NCI-H524 (cell line): ENCODE results near the gene PPP6R3.

Experiments
- DNase-seq, 2 experiments: peaks; one replicate each; lab custom pipeline; 2025; lab: John Stamatoyannopoulos, UW

Gene PPP6R3, protein sequence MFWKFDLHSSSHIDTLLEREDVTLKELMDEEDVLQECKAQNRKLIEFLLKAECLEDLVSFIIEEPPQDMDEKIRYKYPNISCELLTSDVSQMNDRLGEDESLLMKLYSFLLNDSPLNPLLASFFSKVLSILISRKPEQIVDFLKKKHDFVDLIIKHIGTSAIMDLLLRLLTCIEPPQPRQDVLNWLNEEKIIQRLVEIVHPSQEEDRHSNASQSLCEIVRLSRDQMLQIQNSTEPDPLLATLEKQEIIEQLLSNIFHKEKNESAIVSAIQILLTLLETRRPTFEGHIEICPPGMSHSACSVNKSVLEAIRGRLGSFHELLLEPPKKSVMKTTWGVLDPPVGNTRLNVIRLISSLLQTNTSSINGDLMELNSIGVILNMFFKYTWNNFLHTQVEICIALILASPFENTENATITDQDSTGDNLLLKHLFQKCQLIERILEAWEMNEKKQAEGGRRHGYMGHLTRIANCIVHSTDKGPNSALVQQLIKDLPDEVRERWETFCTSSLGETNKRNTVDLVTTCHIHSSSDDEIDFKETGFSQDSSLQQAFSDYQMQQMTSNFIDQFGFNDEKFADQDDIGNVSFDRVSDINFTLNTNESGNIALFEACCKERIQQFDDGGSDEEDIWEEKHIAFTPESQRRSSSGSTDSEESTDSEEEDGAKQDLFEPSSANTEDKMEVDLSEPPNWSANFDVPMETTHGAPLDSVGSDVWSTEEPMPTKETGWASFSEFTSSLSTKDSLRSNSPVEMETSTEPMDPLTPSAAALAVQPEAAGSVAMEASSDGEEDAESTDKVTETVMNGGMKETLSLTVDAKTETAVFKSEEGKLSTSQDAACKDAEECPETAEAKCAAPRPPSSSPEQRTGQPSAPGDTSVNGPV

DNA sequence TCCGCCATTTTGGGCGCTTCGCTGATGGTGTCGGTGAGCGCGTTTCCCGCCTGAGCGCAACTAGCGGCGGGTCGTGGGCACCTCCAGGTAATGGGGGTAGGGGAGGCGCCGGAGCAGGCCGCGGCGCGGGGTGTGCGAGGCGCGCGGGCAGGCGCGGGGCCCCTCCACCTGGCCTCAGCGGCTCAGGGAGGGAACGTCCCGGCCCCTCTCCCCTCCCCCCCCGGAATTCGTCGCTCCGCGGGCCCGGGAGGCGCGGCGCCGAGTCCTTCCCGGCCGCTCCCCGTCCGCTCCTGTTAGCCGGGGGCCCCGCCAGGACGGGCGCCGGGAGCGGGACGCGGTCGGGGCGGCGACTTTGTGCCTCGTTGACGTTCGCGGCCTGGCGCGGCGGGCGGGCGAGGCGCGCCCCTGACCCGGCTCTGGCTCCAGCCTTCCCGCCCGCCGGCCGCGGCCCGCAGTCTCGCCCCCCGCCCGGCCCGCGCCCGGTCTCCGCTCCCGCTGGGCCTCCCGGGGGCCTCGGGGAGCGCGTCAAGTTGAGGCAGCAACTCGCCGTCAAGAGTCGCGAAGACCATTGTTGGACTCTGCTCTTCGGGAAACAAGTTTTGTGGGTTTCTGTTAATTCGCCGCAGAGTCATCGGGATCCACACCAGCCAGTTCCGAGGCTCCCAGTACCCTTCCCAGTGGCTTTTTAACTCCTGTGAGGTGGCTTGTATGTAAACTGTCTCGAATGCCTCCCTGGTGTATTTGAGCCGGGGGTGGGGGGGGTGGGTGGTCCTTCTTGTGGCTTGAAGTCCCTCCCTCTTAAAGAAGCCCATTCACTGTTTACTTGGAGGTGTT is at the start of gene PPP6R3:
PPP6R3 (plus strand) TSS at position 12 of the 834 bp plus-strand sequence. CDS start 76,913 bp downstream, outside the sequence.
- DNase-seq = peak in 1 of 2 experiments; percentile 14

DNA sequence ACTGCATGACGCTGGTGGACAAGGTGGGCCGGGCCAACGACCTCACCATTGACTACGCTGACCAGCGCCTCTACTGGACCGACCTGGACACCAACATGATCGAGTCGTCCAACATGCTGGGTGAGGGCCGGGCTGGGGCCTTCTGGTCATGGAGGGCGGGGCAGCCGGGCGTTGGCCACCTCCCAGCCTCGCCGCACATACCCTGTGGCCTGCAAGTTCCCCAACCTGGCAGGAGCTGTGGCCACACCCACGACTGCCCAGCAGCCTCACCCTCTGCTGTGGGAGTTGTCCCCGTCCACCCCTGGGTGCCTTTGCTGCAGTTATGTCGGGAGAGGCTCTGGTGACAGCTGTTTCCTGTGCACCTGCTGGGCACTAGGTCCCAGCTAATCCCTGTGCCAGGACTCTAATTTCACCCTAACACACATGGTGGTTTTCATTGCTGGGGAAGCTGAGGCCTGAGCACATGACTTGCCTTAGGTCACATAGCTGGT is 49.0 kb upstream of the PPP6R3 start:
- peak in 1 of 2 experiments; percentile 22 for DNase-seq

DNA sequence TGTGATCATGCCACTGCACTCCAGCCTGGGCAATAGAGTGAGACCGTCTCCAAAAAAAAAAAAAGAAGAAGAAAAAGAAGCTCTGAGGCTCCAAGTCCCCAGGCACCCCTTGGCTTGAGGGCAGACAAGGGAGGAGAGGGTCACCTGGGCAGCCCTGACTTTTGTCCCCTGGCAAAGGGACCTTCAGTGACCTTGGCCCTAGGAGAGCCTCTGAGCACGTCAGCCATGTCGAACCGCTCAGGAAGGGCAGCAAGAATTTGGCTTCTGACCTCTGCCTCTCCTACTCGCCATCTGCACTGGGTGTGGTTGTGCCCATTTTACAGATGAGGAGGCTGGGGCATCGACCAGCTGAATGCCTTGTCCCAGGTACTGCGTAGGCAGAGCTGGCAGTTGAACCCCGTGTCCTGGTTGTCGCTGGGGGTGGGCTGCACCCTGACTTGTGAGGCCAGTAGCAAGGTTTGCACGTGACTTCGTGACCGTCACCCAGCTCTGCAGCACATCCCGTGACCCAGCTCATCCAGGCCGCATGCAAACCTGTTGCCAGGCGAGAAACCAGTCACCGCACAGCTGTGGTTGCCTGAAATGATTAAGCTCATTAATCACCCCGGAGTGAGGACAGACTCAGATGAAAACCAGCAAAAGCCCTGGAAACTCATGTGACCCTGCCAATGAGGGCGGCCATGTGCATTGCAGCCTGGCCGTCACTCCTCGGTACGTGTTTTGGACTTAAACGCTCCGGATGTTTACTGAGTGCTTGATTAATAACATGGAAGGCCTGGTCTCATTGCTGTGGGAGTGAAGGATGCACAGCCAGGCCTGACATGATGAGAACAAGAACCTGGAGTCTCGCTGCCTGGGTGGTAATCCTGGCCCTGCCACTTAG is 47.7 kb upstream of the PPP6R3 start:
- DNase-seq = no peak

DNA sequence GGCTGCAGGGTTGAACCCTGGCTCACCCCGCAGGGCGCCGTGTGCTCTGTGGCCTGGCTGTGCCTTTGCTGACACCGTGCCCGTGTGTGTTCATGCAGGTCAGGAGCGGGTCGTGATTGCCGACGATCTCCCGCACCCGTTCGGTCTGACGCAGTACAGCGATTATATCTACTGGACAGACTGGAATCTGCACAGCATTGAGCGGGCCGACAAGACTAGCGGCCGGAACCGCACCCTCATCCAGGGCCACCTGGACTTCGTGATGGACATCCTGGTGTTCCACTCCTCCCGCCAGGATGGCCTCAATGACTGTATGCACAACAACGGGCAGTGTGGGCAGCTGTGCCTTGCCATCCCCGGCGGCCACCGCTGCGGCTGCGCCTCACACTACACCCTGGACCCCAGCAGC is 47.0 kb upstream of the PPP6R3 start:
- no peak for DNase-seq

DNA sequence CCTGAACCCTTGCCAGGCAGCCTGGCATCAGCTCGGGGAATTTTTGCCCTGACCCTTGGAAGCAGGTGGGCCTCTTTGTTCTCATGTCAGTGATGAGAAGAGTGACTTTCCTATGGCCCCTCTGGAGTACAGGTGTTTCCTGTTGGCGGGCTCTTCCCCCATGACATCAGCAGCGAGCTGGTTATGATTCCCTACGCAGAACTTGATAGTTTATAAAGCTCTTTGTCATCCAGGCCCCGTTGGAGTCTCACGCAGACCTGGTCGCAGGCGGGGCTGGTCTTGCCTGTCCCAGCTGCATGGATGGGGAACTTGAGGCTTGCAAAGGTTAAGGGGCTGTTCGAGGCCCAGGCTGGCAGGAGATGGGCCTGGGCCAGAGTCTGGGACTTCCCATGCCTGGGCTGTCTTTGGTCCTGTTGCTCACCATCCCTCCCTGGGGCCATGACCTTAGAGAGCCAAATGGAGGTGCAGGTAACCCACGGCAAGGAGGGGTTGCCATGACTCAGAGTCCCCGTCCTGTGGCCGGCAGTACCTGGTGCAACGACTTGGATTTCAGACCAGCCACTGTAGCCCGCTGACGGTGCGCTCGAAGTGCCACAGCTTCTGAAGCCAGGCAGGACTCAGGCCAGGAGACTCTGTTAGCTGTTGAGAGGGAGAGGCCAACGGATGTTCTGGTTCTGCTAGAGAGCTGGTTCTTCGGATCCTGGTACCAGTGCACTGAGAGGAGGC is 45.9 kb upstream of the PPP6R3 start:
- DNase-seq = no peak

DNA sequence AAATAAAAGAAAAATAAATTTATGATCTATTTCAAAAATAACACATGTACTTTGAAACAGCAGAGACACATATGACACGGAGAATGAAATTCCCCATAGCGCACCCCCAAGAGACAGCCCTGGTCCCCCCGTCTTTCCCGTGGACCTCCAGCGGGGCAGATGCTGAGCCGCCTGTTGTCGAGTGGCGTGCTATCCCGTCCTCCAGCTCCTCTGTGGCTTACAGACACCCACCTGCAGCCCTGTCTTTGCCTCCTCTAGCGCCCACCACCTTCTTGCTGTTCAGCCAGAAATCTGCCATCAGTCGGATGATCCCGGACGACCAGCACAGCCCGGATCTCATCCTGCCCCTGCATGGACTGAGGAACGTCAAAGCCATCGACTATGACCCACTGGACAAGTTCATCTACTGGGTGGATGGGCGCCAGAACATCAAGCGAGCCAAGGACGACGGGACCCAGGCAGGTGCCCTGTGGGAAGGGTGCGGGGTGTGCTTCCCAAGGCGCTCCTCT is 44.4 kb upstream of the PPP6R3 start:
- DNase-seq = no peak

DNA sequence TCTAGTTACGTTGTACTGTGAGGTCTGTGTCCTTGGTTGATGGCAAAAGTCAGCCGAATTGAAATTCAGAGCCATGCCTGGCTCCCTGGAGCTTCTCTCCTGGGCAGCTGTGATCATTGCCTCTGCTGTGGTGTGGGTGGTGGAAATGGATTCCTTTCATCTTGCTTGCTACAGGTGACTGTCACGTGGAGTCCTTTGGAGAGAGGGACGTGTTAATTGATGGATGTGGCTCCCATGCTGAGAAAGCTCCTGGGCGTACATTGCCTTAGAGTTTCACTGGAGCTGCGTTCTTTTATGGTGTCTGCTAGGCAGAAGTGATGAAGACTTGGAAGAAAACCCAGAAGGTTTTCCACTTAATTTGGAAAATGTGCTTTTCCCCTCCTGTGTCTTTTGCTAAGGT is 41.9 kb upstream of the PPP6R3 start:
- DNase-seq = no peak

DNA sequence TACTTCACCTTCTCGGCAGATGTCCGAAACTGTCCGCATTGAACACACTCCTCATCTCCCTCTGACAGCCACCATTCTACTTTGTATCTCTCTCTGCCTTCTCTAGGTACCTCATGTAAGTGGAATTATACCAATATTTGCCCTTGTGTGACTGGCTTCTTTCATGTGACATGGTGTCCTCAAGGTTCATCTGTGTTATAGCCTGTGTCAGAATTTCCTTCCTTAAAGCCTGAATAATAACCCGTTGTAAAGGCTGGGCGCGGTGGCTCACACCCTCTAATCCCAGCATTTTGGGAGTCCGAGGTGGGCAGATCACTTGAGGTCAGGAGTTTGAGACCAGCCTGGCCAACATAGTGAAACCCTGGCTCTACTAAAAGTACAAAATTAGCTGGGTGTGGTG is 40.4 kb upstream of the PPP6R3 start:
- no peak for DNase-seq

DNA sequence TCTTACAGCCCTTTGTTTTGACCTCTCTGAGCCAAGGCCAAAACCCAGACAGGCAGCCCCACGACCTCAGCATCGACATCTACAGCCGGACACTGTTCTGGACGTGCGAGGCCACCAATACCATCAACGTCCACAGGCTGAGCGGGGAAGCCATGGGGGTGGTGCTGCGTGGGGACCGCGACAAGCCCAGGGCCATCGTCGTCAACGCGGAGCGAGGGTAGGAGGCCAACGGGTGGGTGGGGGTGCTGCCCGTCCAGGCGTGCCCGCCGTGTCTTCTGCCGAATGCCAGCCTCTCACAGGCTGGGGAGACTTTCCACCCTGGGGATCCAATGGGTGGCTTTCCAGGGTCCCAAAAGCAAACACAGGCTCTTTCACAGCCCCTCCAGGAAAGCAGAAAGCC is 37.1 kb upstream of the PPP6R3 start:
- no peak for DNase-seq

DNA sequence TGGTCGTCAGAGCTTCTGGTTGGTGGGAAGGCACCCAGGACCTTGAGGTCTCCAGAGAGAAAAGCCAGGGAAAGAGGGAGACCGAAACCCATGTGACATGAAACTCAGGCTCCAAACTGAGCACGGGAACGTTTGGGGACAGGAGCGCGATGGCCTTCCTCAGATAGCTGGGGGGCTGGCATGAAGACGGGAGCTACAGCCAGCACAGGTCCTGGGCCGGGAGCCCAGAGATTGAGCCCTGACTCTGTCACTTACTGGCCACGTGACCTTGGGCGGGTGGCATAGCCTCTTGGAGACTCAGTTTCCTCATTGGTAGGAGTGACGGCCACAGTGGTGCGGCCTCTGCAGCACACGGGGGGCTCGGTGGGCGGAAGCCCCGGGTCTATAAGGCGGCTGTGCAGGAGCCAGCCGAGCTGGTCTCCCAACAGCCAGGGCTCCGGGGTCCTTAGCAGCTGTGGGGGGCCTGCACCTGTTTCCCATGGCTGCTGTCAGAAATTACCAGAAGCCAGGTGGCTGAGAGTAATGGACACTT is 36.4 kb upstream of the PPP6R3 start:
- DNase-seq = no peak

DNA sequence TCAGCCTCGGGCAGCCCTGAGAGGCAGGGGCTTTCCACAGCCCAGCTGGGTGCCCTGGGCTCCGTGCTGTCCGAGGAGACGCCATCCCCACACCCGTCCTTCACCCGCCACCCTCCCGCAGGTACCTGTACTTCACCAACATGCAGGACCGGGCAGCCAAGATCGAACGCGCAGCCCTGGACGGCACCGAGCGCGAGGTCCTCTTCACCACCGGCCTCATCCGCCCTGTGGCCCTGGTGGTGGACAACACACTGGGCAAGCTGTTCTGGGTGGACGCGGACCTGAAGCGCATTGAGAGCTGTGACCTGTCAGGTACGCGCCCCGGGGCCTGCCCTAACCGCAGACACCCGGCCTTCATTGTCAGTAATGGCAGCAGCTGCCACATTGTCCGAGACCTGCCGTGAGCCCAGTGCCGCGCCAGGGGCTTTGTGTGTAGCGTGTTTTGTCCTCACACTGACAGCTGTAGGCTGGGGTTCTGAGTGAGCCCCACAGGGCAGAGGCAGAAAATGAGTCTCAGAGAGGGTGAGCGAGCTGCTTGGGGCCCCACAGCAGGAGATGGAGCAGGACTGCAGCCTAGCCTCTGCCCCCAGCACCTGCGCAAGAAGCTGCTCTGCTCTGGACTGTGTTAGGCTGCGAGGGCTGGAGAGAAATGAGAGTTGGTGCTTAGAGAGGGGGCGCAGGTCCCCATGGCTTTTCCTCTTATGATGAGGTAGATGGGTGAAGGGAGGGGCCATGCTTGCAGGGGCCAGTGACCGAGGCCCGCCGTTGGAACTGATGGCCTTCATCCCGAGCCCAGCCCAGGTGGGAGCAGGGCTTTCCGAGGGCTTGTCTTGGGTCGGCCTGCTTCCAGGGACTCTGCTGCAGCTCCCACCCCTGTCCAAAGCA is 35.3 kb upstream of the PPP6R3 start:
- no peak for DNase-seq

DNA sequence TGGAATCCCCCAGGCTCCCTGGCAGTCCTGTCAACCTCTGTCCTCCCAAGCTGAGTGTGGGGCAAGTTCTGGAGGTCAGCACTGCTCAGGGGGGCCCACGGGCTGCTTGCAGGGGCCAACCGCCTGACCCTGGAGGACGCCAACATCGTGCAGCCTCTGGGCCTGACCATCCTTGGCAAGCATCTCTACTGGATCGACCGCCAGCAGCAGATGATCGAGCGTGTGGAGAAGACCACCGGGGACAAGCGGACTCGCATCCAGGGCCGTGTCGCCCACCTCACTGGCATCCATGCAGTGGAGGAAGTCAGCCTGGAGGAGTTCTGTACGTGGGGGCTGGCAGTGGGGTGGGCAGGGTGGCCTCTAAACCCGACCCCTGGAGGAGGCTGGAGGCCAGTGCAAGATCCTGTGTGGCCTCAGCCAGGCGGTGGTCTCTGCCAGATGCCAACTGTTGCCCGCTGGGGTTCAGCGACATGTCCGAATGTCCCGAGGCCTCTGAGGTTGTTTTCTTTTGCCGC is 34.6 kb upstream of the PPP6R3 start:
- DNase-seq = no peak

DNA sequence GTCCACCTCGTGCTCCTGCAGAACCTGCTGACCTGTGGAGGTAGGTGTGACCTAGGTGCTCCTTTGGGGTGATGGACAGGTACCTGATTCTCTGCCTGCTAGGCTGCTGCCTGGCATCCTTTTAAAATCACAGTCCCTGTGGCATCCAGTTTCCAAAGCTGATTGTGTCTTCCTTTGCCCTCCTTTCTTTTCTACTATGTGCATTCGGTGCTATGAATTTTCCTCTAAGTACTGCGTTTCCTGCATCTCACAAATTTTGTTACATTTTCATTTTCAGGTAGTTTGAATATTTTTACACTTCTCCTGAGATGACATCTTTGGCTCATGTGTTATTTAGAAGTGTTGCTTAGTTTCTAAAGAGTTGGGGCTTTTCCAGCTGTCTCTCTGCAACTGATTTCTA is 30.9 kb upstream of the PPP6R3 start:
- no peak for DNase-seq

DNA sequence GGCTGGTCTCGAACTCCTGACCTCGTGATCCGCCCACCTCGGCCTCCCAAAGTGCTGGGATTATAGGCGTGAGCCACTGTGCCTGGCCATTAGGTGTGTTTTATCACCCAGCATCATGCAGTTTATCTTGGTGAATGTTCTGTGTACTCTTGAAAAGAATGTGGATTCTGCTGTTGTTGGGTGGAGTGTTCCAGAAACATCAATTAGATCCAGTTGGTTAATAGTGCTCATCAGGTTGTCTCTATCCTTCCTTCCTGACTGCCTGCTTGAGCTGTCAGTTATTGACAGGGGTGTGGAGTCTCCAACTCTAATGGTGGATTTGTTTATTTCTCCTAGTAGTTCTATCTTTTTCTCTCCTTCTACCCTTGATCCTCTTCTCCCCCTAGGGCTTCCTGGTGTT is 30.2 kb upstream of the PPP6R3 start:
- DNase-seq = no peak

DNA sequence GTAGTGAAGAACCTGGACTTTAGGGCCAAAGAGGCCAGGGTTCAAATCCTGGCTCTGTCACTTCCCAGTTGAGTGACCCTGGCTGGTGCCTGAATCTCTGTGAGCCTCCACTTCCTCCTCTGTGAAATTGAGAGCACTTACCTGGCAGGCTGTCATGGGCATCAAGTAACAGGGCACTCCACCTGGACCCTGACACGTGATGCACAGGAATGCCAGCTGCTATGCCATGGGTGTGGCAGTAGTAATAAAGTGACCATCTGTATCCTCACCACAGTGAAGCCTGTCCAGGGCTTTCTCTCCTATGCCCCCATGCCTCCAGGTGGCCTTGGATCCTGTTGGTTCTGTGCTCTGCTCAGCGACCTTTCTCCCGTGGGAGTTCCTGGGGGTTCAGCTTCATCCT is 29.8 kb upstream of the PPP6R3 start:
- peak; percentile 40 to 63 for DNase-seq

DNA sequence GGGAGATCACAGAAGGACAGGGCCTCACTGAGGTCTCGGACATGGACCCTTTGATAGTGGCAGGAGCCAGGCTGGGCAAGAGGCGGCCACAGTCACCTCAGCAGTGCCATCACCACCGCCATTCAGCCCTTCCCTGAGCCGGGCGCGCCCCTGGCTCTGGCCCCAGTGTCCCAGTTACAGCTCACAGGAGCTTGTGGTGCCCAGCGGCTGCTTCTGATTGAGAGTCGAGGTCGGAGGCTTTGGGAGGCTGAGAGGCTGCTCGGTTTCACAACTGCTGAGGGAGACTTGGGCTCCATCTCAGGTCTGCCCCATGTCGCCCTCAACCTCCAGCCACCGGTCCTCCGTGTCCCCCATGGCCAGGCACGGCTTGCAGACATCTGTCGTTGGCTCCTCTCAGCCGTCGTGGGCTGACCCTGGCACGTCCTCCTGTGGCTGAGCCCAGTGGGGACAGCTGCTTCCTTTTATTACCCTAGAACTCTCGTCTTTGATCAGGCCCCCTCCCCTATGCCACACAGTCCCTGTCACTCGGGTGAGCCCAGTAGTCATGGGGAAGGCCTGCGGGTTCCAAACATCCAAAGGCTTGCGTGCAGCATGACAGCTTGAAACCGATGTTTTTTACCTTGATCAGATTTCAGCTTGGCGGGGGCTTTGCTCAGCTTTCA is 28.4 kb upstream of the PPP6R3 start:
- DNase-seq = peak in 1 of 2 experiments; percentile 47

DNA sequence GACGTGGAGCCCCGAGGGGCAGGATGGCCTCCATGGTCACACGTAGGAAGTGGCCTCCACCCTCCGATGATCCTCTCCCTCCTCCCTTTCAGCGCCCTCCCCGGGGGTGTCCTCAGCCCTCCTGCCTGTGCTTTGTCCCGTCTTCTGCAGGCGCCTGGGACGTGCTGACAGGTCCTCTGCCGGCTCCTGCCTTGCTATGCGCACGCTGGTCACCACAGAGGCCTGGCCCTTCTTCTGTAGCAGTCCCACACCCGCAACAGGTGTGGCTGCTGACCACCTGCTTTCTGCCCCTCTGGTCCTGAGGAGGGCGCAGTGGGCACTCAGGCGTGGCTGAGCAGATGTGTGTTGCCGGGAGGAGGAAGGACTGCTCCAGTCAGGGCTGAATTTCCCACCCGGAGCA is 27.7 kb upstream of the PPP6R3 start:
- peak in 1 of 2 experiments; percentile 38 for DNase-seq

DNA sequence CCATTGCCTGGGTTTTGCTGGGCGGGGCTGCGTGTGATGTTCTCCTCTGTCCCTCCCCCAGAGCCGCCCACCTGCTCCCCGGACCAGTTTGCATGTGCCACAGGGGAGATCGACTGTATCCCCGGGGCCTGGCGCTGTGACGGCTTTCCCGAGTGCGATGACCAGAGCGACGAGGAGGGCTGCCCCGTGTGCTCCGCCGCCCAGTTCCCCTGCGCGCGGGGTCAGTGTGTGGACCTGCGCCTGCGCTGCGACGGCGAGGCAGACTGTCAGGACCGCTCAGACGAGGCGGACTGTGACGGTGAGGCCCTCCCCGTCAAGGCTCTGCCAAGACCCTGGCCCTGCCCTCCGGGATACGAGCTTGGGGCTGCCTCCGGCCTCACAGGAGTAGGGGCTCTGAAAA is 27.0 kb upstream of the PPP6R3 start:
- DNase-seq = no peak
